Measurements from ENCODE around the gene CARD8.

Gene CARD8

DNA sequence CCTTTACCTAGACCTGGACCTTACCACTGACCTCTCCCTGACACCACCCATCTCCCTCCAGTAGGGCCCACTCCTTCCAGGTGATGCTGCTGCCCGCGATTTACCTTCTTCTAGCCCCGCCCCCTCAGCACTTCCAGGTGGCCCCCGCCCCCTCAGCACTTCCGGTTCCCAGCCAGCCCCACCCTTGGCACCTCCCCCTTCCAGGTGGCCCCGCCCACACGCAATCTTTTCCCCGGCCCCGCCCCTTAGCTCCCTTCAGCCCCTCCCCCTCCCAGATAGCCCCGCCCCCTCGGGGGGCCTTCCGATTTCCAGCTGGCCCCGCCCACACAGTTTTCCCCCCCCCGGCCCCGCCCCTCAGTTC lies 86.2 kb downstream of the CARD8 start:
- DNase-seq, result no peak

- no peak for DNase-seq
These were observed 87.0 kb downstream of the CARD8 start for GRCh38 chr19:48168689-48169088.

- no peak for DNase-seq
These were observed 97.4 kb downstream of the CARD8 start for GRCh38 chr19:48158210-48158790.

Measured in KG1 (cell line).